Tibial nerve (tissue), 3 donors: Measurements from ENCODE around the gene DHX32.

Source experiments
- CTCF ChIP-seq, 5 experiments: fragments of 200-600 bp in 3 of 5; fragments of 450-650 bp in 2 of 5; sonication (generic) in 3 of 5; IDR thresholded peaks; one replicate each; pipeline ENCODE4 v1.5.1; 2016 to 2019; ENCODE audit warnings: antibody characterized with exemption in 5 of 5, mild to moderate bottlenecking in 3 of 5, moderate library complexity in 2 of 5
- POLR2A ChIP-seq, 2 donors: fragments of 450-650 bp; IDR thresholded peaks; one replicate each; pipeline ENCODE4 v1.6.1; 2017; ENCODE audit warnings: antibody characterized with exemption in 2 of 2, mild to moderate bottlenecking in 2 of 2, moderate library complexity in 2 of 2

- TF ChIP-seq CTCF (IDR thresholded peaks at IDR 0.05) (no peak), POLR2A (IDR thresholded peaks at IDR 0.05) (no peak)
Measured at GRCh38 chr10:125817337-125817946, 63.6 kb downstream of the DHX32 start.
